SH-SY5Y (cell line): ENCODE measurements around the gene ALDH7A1.

Experiments used
- GATA2 ChIP-seq: IDR thresholded peaks from 2 replicates; pipeline ENCODE4 v1.6.1; 2011; ENCODE audit warnings: mild to moderate bottlenecking, low read depth, low read length
- GATA3 ChIP-seq: IDR thresholded peaks from 2 replicates; pipeline ENCODE4 v1.6.1; 2011; ENCODE audit warnings: low read depth, mild to moderate bottlenecking, low read length, moderate library complexity

Gene ALDH7A1

DNA sequence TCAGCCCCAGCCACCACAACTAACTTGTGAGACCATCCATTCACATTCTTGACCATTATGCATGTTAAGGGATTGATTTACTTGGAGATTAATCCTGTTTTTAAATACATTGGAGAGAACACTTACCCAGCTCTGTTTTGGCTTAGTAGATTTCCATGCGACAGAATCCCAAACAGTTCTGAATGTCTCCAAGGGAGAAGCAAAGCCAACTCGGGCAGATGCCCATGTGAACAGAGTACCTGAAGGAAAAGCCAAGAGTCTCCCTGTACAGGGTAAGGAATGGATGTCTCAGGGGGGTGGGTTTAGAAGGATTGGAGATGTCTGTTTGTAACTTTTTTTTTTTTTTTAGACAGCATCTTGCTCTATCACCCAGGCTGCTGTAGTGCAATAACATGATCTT, 110.8 kb downstream of the ALDH7A1 start:
- TF ChIP-seq GATA3 (no peak), GATA2 (no peak)

- TF ChIP-seq GATA2 (no peak), GATA3 (no peak)
Measured at GRCh38 chr5:126483156-126483555, 111.9 kb downstream of the ALDH7A1 start.

GRCh38 chr5:126482591-126482990, 112.4 kb downstream of the ALDH7A1 start:
- TF ChIP-seq GATA3 (no peak), GATA2 (no peak)

GRCh38 chr5:126481243-126481642, 113.8 kb downstream of the ALDH7A1 start:
- TF ChIP-seq GATA2 (no peak), GATA3 (no peak)
